ENCODE measurements around the gene MYRIP.

GRCh38 chr3:40024526-40024925 lies 215.1 kb downstream of the MYRIP start:
- TF ChIP-seq CTCF (IDR thresholded peaks at IDR 0.05; ENCODE audit: low read depth, low read length) (no peak), EZH2phosphoT487 (IDR thresholded peaks at IDR 0.05; ENCODE audit: low read depth) (no peak)

Data from OCI-LY3 (cell line).